Stimulated activated naive CD8-positive, alpha-beta T cell treated with anti-CD3 and anti-CD28 coated beads, Interleukin-15, amount 100 ng/mL, for 72 hours (primary cell): ENCODE measurements around the gene MOGAT3.
"Not testable (repeated sequence)": the region's sequence is repeated elsewhere in the genome, so short reads cannot be mapped to it uniquely, and the experiment has no call there.

Experiments used
- ATAC-seq: fragments of 150-1000 bp; cut with Tn5 transposase; 2 replicates; pipeline ENCODE4 v1.10.0; 2021; ENCODE audit warnings: mild to moderate bottlenecking, moderate library complexity
- DNase-seq, 2 donors: peaks; one replicate each; pipeline ENCODE4 v3.0.0; 2021 to 2022
- H3K27ac Mint-ChIP-seq, 2 donors: one replicate each; pipeline ENCODE4 v1.8.0; 2022; ENCODE audit warnings: mild to moderate bottlenecking in 2 of 2, mixed read lengths in 2 of 2, moderate library complexity in 2 of 2
- H3K27me3 Mint-ChIP-seq: one replicate; pipeline ENCODE4 v1.8.0; 2022; ENCODE audit warnings: mixed read lengths
- H3K4me1 Mint-ChIP-seq: one replicate; pipeline ENCODE4 v1.8.0; 2022; ENCODE audit warnings: mild to moderate bottlenecking, mixed read lengths
- H3K4me3 Mint-ChIP-seq, 2 donors: one replicate each; pipeline ENCODE4 v1.8.0; 2022; ENCODE audit warnings: mild to moderate bottlenecking in 2 of 2, mixed read lengths in 2 of 2, moderate library complexity in 1 of 2
- H3K9me3 Mint-ChIP-seq, 2 donors: one replicate each; pipeline ENCODE4 v1.8.0; 2022; ENCODE audit warnings: mixed read lengths in 2 of 2

Gene MOGAT3

GRCh38 chr7:101217388-101218235 is 16.8 kb upstream of the MOGAT3 start, which contains the start of the genes PLOD3 and ZNHIT1:
TSS of gene PLOD3 (minus strand) at chr7:101217581. CDS start at chr7:101217274, 307 bp downstream.
TSS of gene ZNHIT1 (plus strand) at chr7:101218165. CDS start at chr7:101218196, 31 bp downstream.
- Mint-ChIP-seq H3K4me3 (peak within 1 kb of the TSS; percentile 90 to 96), H3K27ac (peak within 1 kb of the TSS; percentile 91 to 96), H3K4me1 (peaks cover 53% of the 10 kb centered on the region), H3K27me3 (no peaks in the 10 kb centered on the region), H3K9me3 (no peaks in the 10 kb centered on the region)
- ATAC-seq (peak; percentile 84), DNase-seq (peak; percentile 91 to 96)

- DNase-seq (peak in 1 of 2 donors; percentile 52), ATAC-seq (peak; percentile 24)
- no peaks in the 10 kb centered on the region for H3K9me3 Mint-ChIP-seq
Measured at GRCh38 chr7:101216860-101217387, 16.1 kb upstream of the MOGAT3 start.

DNA sequence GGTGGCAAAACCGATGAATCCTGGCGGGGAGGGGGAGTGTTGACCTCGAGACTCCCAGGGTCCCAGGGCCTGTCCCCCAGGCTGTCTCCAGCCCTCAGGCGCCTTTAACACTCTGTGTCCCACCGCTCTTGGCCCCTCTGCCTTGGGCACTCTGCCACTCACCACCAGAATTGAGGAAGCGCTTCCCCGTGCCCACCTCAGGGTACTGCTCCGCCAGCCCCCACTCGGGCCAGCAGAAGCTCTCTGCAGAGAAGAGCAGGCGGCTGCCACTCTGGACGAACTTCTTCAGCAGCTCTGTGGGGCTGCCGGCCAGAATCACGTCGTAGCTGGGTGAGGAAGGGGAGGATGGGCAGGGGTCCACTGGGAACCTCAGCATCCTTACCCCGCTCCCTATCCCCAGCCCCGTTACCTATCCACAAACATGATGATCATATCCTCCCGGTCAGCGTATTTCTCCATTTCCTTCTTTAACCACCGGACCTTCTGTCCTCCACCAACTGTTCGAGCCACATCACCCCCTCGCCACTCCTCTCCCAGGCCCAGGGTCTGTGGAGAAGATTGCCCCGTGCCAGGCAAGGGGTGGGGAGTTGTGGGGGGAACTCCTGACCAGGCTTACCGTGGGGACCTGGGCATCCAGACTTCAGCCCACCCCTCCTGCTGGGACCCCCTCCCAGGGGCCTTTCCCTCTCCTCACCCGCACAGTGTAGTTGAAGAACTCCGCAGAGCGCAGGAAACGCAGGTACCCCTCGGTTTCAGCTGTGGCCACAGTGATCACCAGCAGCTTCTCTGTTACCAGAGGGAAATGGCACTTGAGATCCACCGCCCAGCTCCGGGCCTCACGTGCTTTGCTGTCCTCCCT is 15.4 kb upstream of the MOGAT3 start:
- H3K9me3 Mint-ChIP-seq, result no peaks in the 10 kb centered on the region
- H3K27me3 Mint-ChIP-seq, result no peaks in the 10 kb centered on the region
- ATAC-seq (no peak), DNase-seq (no peak)
- H3K27ac Mint-ChIP-seq, result peak overlapping the region; percentile 45 to 88
- peaks cover 44% of the 10 kb centered on the region for H3K4me1 Mint-ChIP-seq
- H3K4me3 Mint-ChIP-seq, result peak overlapping the region; percentile 90 to 96

More at GRCh38 chr7:101216860-101217387, 16.1 kb upstream of the MOGAT3 start:
- peak overlapping the region; percentile 90 to 96 for H3K4me3 Mint-ChIP-seq
- H3K4me1 Mint-ChIP-seq, result peaks cover 51% of the 10 kb centered on the region
- H3K27ac Mint-ChIP-seq, result peak overlapping the region in 1 of 2 donors; percentile 45
- no peaks in the 10 kb centered on the region for H3K27me3 Mint-ChIP-seq

DNA sequence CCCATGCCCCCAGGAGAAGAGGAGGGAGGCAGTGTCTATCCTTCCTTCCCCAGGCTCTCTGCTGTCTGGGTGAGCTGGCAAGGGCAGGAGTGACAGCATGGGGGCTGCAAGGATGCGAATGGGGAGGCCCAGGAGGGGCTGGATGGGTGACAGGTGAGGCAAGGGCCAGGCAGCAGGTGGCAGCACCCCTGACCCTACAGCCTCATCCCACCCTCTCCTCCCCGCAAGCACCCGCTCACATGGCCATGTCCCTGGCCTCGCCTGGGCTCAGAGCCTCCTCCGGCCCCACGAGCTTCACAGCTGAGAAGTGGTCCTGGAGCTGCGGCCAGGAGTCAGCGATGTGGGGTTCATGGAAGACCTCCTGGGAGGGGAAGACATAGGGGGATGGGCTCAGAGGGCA is 11.2 kb upstream of the MOGAT3 start:
- Mint-ChIP-seq H3K4me3 (no peak overlapping the region), H3K9me3 (no peaks in the 10 kb centered on the region), H3K27me3 (no peaks in the 10 kb centered on the region), H3K4me1 (peaks cover 16% of the 10 kb centered on the region), H3K27ac (no peak overlapping the region)
- DNase-seq, result no peak
- no peak for ATAC-seq

DNA sequence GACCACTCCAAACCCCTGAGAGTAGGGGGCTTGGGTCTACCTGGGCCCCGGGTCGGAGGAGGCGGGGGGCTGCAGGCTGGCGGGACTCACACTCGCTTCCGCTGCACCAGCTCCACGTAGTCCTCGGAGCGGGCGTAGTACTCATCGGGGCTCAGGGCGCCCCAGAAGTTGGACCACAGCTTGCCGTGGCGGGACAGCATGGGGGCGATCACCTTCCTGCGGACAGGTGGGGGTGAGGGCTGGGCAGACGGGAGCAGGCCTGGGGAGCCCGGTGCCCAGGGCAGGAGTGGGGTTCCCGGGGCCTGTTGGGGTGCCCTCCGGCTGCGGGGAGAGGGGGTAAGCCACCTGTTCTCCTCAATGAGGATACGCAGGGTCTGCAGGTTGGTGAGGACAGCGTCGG is 10.7 kb upstream of the MOGAT3 start:
- Mint-ChIP-seq H3K27ac (no peak overlapping the region), H3K4me1 (peaks cover 10% of the 10 kb centered on the region), H3K9me3 (no peaks in the 10 kb centered on the region), H3K27me3 (no peaks in the 10 kb centered on the region), H3K4me3 (no peak overlapping the region)
- DNase-seq, result no peak
- ATAC-seq, result peak; percentile 27

DNA sequence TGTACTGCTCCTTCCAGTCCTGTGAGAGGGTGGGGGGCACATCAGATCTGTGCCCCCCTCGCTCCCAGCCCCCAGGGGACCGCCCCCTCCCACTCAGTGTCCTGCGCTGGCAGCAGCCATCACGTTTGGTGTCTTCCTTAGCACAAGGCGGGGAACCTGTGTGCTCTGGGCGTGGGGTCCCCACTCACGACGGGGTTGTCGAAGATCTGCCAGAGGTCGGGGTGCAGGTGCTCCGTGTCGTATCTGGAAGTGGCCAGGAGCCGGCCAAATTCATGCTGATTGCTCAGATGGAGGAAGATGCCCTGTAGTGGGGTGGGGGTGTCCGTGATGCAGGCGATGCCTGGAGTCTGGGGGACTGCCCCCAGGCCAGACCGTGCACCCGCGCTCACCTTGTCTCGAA is 9.3 kb upstream of the MOGAT3 start:
- ATAC-seq (no peak), DNase-seq (no peak)
- H3K4me1 Mint-ChIP-seq, result peaks cover 11% of the 10 kb centered on the region
- no peaks in the 10 kb centered on the region for H3K9me3 Mint-ChIP-seq
- no peak overlapping the region for H3K27ac Mint-ChIP-seq
- H3K4me3 Mint-ChIP-seq, result no peak overlapping the region
- no peaks in the 10 kb centered on the region for H3K27me3 Mint-ChIP-seq

DNA sequence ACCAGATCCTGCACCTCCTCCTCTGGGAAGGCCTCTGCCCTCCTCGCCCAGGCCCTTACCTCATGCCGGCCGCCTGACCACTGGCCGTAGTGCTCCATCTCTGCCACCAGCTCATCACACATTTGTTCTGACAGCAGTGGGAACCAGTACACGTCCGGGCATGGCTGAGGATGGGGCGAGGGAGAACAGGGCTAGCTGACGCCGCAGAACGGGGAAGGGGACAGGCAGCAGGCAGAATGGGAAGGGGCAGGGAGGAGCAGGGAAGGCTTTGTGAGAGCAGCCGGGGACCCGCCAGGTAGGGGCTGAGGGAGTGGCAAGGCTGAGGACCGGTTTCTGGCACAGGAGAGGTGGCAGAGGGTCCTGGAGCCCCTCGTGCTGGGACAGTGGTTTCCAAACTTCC is 8.0 kb upstream of the MOGAT3 start:
- Mint-ChIP-seq H3K9me3 (no peaks in the 10 kb centered on the region), H3K4me1 (peaks cover 14% of the 10 kb centered on the region), H3K27me3 (peaks cover 6% of the 10 kb centered on the region), H3K27ac (peak overlapping the region in 1 of 2 donors; percentile 21), H3K4me3 (no peak overlapping the region)
- no peak for DNase-seq
- ATAC-seq, result no peak

DNA sequence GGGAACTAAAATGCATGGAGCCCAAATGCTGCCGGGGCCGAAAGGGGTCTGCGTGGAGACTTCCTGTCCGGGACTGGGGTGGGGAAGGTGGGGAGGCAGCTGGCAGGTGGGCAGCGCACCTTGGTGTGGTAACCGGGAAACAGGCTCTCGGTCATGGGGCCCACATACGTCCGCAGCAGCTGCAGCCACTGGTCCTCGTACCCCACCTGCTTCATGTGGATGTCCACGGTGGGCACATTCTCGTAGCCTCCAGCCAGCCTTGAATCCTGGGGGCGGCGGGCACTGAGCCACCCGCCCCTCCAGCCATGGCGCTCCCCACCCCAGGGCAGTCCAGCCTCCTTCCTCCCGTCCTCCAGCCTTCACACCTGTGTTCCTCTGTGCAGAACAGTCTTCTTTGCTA is 6.6 kb upstream of the MOGAT3 start:
- Mint-ChIP-seq H3K9me3 (no peaks in the 10 kb centered on the region), H3K27me3 (peaks cover 20% of the 10 kb centered on the region), H3K4me3 (no peak overlapping the region), H3K27ac (no peak overlapping the region), H3K4me1 (peaks cover 17% of the 10 kb centered on the region)
- ATAC-seq (no peak), DNase-seq (no peak)

DNA sequence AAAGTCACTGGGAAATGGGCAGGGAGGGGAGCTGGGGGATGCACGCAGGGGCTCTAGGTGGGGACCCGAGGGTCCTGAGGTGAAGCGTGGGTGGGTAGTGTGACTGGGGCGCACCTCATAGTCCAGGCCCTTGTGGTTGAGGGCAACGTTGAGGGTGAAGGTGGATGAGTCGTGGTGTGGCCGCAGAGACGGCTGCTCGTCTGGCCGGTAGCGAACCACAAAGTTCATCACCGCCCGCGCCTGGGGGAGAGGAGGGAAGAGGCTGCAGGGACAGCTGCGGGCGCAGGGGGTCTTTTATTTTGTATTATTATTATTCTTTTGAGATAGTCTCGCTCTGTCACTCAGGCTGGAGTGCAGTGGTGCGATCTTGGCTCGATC is 5.8 kb upstream of the MOGAT3 start:
- Mint-ChIP-seq H3K4me3 (no peak overlapping the region), H3K4me1 (peaks cover 20% of the 10 kb centered on the region), H3K27me3 (peaks cover 28% of the 10 kb centered on the region), H3K9me3 (no peaks in the 10 kb centered on the region), H3K27ac (no peak overlapping the region)
- DNase-seq, result no peak
- no peak for ATAC-seq

DNA sequence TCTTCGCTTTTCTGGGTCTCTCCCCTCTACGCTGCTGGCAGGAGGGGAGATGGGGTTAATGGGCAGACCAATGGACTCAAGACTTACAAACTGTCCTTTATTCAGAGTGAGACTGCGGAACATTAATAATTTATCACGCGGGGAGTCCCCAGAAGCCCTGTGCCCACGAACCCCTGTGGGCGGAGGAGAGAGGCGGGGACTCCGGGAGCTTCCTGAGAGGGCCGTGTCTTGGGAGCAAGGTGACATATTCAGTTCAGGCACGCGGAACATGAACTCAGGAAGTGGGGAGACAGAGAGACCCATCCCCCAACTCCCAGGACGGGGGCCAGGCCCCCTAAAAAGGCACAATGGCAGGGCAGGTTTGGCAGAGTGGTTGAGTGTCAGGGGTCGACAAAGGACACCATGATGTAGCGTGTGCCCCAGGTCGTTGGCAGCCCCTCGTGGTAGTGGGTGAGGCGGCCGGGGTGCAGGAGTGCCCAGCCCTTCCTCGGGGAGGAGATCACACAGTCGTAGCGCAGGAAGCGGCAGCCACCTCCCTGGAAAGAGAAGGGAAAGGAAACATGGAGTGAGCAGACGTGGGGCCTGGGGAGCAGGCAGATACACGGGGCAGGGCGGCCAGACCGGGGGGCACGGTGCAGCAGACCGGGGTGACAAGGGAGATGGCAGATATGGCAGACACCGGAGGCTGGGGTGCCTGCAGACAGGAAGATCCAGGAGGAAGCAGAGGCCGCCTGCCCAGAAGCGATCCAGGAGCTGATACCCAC is 5.2 kb upstream of the MOGAT3 start:
- peaks cover 33% of the 10 kb centered on the region for H3K27me3 Mint-ChIP-seq
- no peak overlapping the region for H3K27ac Mint-ChIP-seq
- no peak overlapping the region for H3K4me3 Mint-ChIP-seq
- H3K9me3 Mint-ChIP-seq, result no peaks in the 10 kb centered on the region
- ATAC-seq (no peak), DNase-seq (no peak)
- H3K4me1 Mint-ChIP-seq, result peaks cover 26% of the 10 kb centered on the region

GRCh38 chr7:101203740-101204738 is 3.2 kb upstream of the MOGAT3 start:
- not testable (repeated sequence) for DNase-seq, H3K9me3 Mint-ChIP-seq, ATAC-seq
- Mint-ChIP-seq H3K4me3 (peak overlapping the region in 1 of 2 donors; percentile 56), H3K27me3 (peaks cover 47% of the 10 kb centered on the region), H3K27ac (peak overlapping the region; percentile 34 to 54), H3K4me1 (peaks cover 32% of the 10 kb centered on the region)

DNA sequence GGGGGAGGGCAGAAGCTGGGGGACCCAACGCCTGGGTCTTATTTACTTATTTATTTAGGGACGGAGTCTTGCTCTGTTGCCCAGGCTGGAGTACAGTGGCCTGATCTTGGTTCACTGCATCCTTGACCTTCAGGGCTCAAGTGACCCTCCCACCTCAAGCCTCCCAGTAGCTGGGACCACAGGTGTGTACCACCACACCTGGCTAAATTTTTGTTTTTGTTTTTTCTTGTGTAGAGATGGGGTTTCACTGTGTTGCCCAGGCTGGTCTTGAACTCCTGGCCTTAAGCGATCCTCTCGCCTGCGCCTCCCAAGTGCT is 1.7 kb upstream of the MOGAT3 start:
- no peaks in the 10 kb centered on the region for H3K9me3 Mint-ChIP-seq
- H3K27me3 Mint-ChIP-seq, result peaks cover 55% of the 10 kb centered on the region
- H3K27ac Mint-ChIP-seq, result no peak overlapping the region

GRCh38 chr7:101201695-101202602 is 1.1 kb upstream of the MOGAT3 start:
- Mint-ChIP-seq H3K27me3 (peaks cover 55% of the 10 kb centered on the region), H3K4me3 (peak overlapping the region; percentile 29 to 66), H3K4me1 (peaks cover 32% of the 10 kb centered on the region), H3K27ac (peak overlapping the region in 1 of 2 donors; percentile 72), H3K9me3 (no peaks in the 10 kb centered on the region)
- DNase-seq (no peak), ATAC-seq (no peak)

More for the DNA sequence above, 1.7 kb upstream of the MOGAT3 start:
- DNase-seq (no peak), ATAC-seq (no peak)
- Mint-ChIP-seq H3K4me1 (peaks cover 32% of the 10 kb centered on the region), H3K4me3 (peak overlapping the region in 1 of 2 donors; percentile 57)
